Karpas-422 (cell line): Measurements from ENCODE around the gene AGMO. TPM values are rescaled to one million over a fixed set of nuclear protein-coding genes. Genes with fewer than 3 reads are reported as not detected.

Experiments
- DNase-seq: peaks from one replicate; pipeline ENCODE4 v3.0.0-alpha.2; 2015
- H2AFZ ChIP-seq: fragments of 200-600 bp; sonication (generic); 2 replicates; pipeline ENCODE4 v1.6.1; 2014; ENCODE audit warnings: antibody characterized with exemption, low read length, mixed read lengths
- H3K27ac ChIP-seq: fragments of 200-600 bp; sonication (generic); 2 replicates; pipeline ENCODE4 v1.5.1; 2014; ENCODE audit warnings: mild to moderate bottlenecking, low read length, moderate library complexity
- H3K27me3 ChIP-seq: fragments of 200-600 bp; sonication (generic); 2 replicates; pipeline ENCODE4 v1.6.1; 2014; ENCODE audit warnings: low read length, mixed read lengths
- H3K36me3 ChIP-seq: fragments of 200-600 bp; sonication (generic); 2 replicates; pipeline ENCODE4 v1.6.1; 2014; ENCODE audit warnings: low read length, mixed read lengths; ENCODE audit not compliant: insufficient read depth
- H3K4me1 ChIP-seq: fragments of 200-600 bp; sonication (generic); 2 replicates; pipeline ENCODE4 v1.6.1; 2014; ENCODE audit warnings: mild to moderate bottlenecking, low read length, mixed read lengths
- H3K4me2 ChIP-seq: fragments of 200-600 bp; sonication (generic); 2 replicates; pipeline ENCODE4 v1.6.1; 2014; ENCODE audit warnings: low read length, low read depth, mild to moderate bottlenecking; ENCODE audit not compliant: poor library complexity, severe bottlenecking
- H3K4me3 ChIP-seq: fragments of 200-600 bp; sonication (generic); 2 replicates; pipeline ENCODE4 v1.5.1; 2014; ENCODE audit warnings: mild to moderate bottlenecking, antibody characterized with exemption, low read length, mixed read lengths
- H3K79me2 ChIP-seq: fragments of 200-600 bp; sonication (generic); 2 replicates; pipeline ENCODE4 v1.6.1; 2014; ENCODE audit warnings: mild to moderate bottlenecking, low read length, mixed read lengths
- H3K9ac ChIP-seq: fragments of 200-600 bp; sonication (generic); 2 replicates; pipeline ENCODE4 v1.6.0; 2014; ENCODE audit warnings: low read length
- H3K9me2 ChIP-seq: fragments of 200-600 bp; sonication (generic), shearing (Covaris generic); replicated peaks from 2 replicates; pipeline ENCODE4 v1.6.0; 2014; ENCODE audit warnings: mild to moderate bottlenecking, low read length, moderate library complexity; ENCODE audit not compliant: insufficient read depth
- H3K9me3 ChIP-seq: fragments of 300-700, 200-600 bp; sonication (generic); 2 replicates; pipeline ENCODE4 v1.6.1; 2014; ENCODE audit warnings: low read length, mixed read lengths
- H4K20me1 ChIP-seq: fragments of 200-600 bp; sonication (generic); 2 replicates; pipeline ENCODE4 v1.6.1; 2014; ENCODE audit warnings: mild to moderate bottlenecking, antibody characterized with exemption, low read length, low read depth; ENCODE audit not compliant: insufficient read depth
- total RNA-seq: library from RNA; depleted of rRNA; stranded (reverse); fragments of >200 nt; shearing (Covaris generic); gene quantifications from 2 replicates; pipeline ENCODE4 v1.2.3, GENCODE V29; 2014; ENCODE audit warnings: low replicate concordance

Gene AGMO
- total RNA-seq, 1 experiment from 2014 or later = not detected

- Histone ChIP-seq H3K4me3 (no peak overlapping the region), H3K9me2 (no peaks in the 10 kb centered on the region), H3K27ac (no peak overlapping the region), H3K9me3 (peaks cover 20% of the 10 kb centered on the region; the same call in 1 of the 2 replicates), H3K36me3 (no peaks in the 10 kb centered on the region), H3K9ac (no peak overlapping the region), H3K4me2 (no peak overlapping the region), H4K20me1 (no peaks in the 10 kb centered on the region), H3K27me3 (no peaks in the 10 kb centered on the region), H3K79me2 (no peaks in the 10 kb centered on the region), H2AFZ (no peak overlapping the region), H3K4me1 (no peaks in the 10 kb centered on the region)
- DNase-seq = no peak
These were observed 309.6 kb downstream of the AGMO start for GRCh38 chr7:15252181-15252580.

- H3K4me1 ChIP-seq = no peaks in the 10 kb centered on the region
- no peak overlapping the region for H3K9ac ChIP-seq
- H4K20me1 ChIP-seq = no peaks in the 10 kb centered on the region
- no peaks in the 10 kb centered on the region for H3K79me2 ChIP-seq
- peaks cover 13% of the 10 kb centered on the region for H3K9me3 ChIP-seq
- H3K9me2 ChIP-seq = no peaks in the 10 kb centered on the region
- no peak for DNase-seq
- no peak overlapping the region for H3K27ac ChIP-seq
- H3K4me2 ChIP-seq = no peak overlapping the region
- no peak overlapping the region for H2AFZ ChIP-seq
- H3K4me3 ChIP-seq = no peak overlapping the region
- H3K27me3 ChIP-seq = no peaks in the 10 kb centered on the region
- no peaks in the 10 kb centered on the region for H3K36me3 ChIP-seq
These were observed 313.3 kb downstream of the AGMO start for GRCh38 chr7:15248514-15248913.

GRCh38 chr7:15245831-15246230 lies 316.0 kb downstream of the AGMO start:
- H2AFZ ChIP-seq = no peak overlapping the region
- H4K20me1 ChIP-seq = no peaks in the 10 kb centered on the region
- no peak overlapping the region for H3K4me2 ChIP-seq
- no peaks in the 10 kb centered on the region for H3K4me1 ChIP-seq
- H3K4me3 ChIP-seq = no peak overlapping the region
- H3K9me3 ChIP-seq = peaks cover 9% of the 10 kb centered on the region
- no peak for DNase-seq
- H3K9ac ChIP-seq = no peak overlapping the region
- no peaks in the 10 kb centered on the region for H3K36me3 ChIP-seq
- H3K27ac ChIP-seq = no peak overlapping the region
- no peaks in the 10 kb centered on the region for H3K79me2 ChIP-seq
- H3K27me3 ChIP-seq = no peaks in the 10 kb centered on the region
- no peaks in the 10 kb centered on the region for H3K9me2 ChIP-seq

GRCh38 chr7:15239801-15240200 lies 322.0 kb downstream of the AGMO start:
- H3K27me3 ChIP-seq = no peaks in the 10 kb centered on the region
- H3K4me3 ChIP-seq = no peak overlapping the region

GRCh38 chr7:15236952-15237351 lies 324.9 kb downstream of the AGMO start:
- no peak for DNase-seq
- H4K20me1 ChIP-seq = no peaks in the 10 kb centered on the region
- no peaks in the 10 kb centered on the region for H3K9me2 ChIP-seq
- H2AFZ ChIP-seq = no peak overlapping the region
- no peaks in the 10 kb centered on the region for H3K36me3 ChIP-seq
- no peaks in the 10 kb centered on the region for H3K79me2 ChIP-seq
- H3K9ac ChIP-seq = no peak overlapping the region
- H3K4me2 ChIP-seq = no peak overlapping the region
- peaks cover 6% of the 10 kb centered on the region; the same call in 1 of the 2 replicates for H3K9me3 ChIP-seq
- no peaks in the 10 kb centered on the region for H3K4me1 ChIP-seq
- H3K4me3 ChIP-seq = no peak overlapping the region
- no peaks in the 10 kb centered on the region for H3K27me3 ChIP-seq
- no peak overlapping the region for H3K27ac ChIP-seq

More at GRCh38 chr7:15239801-15240200, 322.0 kb downstream of the AGMO start:
- H3K4me2 ChIP-seq = no peak overlapping the region
- no peaks in the 10 kb centered on the region for H3K36me3 ChIP-seq
- no peaks in the 10 kb centered on the region for H3K9me2 ChIP-seq
- H3K79me2 ChIP-seq = no peaks in the 10 kb centered on the region
- no peak overlapping the region for H3K9ac ChIP-seq
- DNase-seq = no peak
- H3K4me1 ChIP-seq = no peaks in the 10 kb centered on the region
- no peaks in the 10 kb centered on the region for H4K20me1 ChIP-seq
- no peak overlapping the region for H2AFZ ChIP-seq
- peaks cover 6% of the 10 kb centered on the region; the same call in 1 of the 2 replicates for H3K9me3 ChIP-seq
- H3K27ac ChIP-seq = no peak overlapping the region

GRCh38 chr7:15234431-15234830 lies 327.4 kb downstream of the AGMO start:
- no peak overlapping the region for H3K4me3 ChIP-seq
- H3K27ac ChIP-seq = no peak overlapping the region
- peaks cover 8% of the 10 kb centered on the region; the same call in 1 of the 2 replicates for H3K9me3 ChIP-seq
- H3K4me2 ChIP-seq = no peak overlapping the region
- H3K36me3 ChIP-seq = no peaks in the 10 kb centered on the region
- H2AFZ ChIP-seq = no peak overlapping the region
- DNase-seq = no peak
- H3K27me3 ChIP-seq = no peaks in the 10 kb centered on the region
- no peaks in the 10 kb centered on the region for H3K79me2 ChIP-seq
- H3K4me1 ChIP-seq = no peaks in the 10 kb centered on the region
- H4K20me1 ChIP-seq = no peaks in the 10 kb centered on the region
- no peaks in the 10 kb centered on the region for H3K9me2 ChIP-seq
- no peak overlapping the region for H3K9ac ChIP-seq

- Histone ChIP-seq H3K9ac (no peak overlapping the region), H3K79me2 (no peaks in the 10 kb centered on the region), H3K9me3 (peaks cover 15% of the 10 kb centered on the region), H3K4me3 (no peak overlapping the region), H3K27ac (no peak overlapping the region), H3K4me2 (no peak overlapping the region), H3K27me3 (no peaks in the 10 kb centered on the region), H3K36me3 (no peaks in the 10 kb centered on the region), H3K9me2 (no peaks in the 10 kb centered on the region), H4K20me1 (no peaks in the 10 kb centered on the region), H3K4me1 (no peaks in the 10 kb centered on the region), H2AFZ (no peak overlapping the region)
- DNase-seq = no peak
These were observed 333.0 kb downstream of the AGMO start for GRCh38 chr7:15228831-15229230.

- Histone ChIP-seq H3K9ac (no peak overlapping the region), H3K9me2 (no peaks in the 10 kb centered on the region), H4K20me1 (no peaks in the 10 kb centered on the region), H3K27ac (no peak overlapping the region), H3K36me3 (no peaks in the 10 kb centered on the region), H3K4me2 (no peak overlapping the region), H3K4me3 (no peak overlapping the region), H3K27me3 (no peaks in the 10 kb centered on the region), H2AFZ (no peak overlapping the region), H3K79me2 (no peaks in the 10 kb centered on the region), H3K4me1 (no peaks in the 10 kb centered on the region), H3K9me3 (peaks cover 15% of the 10 kb centered on the region)
- DNase-seq = no peak
These were observed 335.8 kb downstream of the AGMO start for GRCh38 chr7:15225981-15226380.

GRCh38 chr7:15219758-15220157 lies 342.1 kb downstream of the AGMO start:
- no peak overlapping the region for H3K4me3 ChIP-seq
- no peak overlapping the region for H2AFZ ChIP-seq
- no peaks in the 10 kb centered on the region for H3K79me2 ChIP-seq
- no peaks in the 10 kb centered on the region for H3K36me3 ChIP-seq
- DNase-seq = no peak
- H3K9ac ChIP-seq = no peak overlapping the region
- no peaks in the 10 kb centered on the region; the same call in 1 of the 2 replicates for H3K9me3 ChIP-seq
- H3K9me2 ChIP-seq = no peaks in the 10 kb centered on the region
- no peak overlapping the region for H3K4me2 ChIP-seq
- H3K4me1 ChIP-seq = no peaks in the 10 kb centered on the region
- no peaks in the 10 kb centered on the region for H3K27me3 ChIP-seq
- H3K27ac ChIP-seq = no peak overlapping the region
- no peaks in the 10 kb centered on the region for H4K20me1 ChIP-seq
